Thoracic aorta (tissue), 2 donors: ENCODE measurements around the gene MRPS23. TPM values are rescaled to one million over a fixed set of nuclear protein-coding genes. Genes with fewer than 3 reads are reported as not detected.

Source experiments
- ATAC-seq: fragments of 150-250 bp; one replicate; pipeline ENCODE4 v1.8.0; 2017; ENCODE audit warnings: low read depth; ENCODE audit not compliant: insufficient number of reproducible peaks, low FRiP score
- DNase-seq: peaks from one replicate; pipeline ENCODE4 v3.0.0-alpha.2; 2020; ENCODE audit warnings: low spot score
- H3K27ac ChIP-seq, 2 donors: fragments of 200-600 bp; sonication (generic); 1 replicate in 1 of 2; 2 replicates in 1 of 2; pipeline ENCODE4 v1.5.1; 2016; ENCODE audit warnings: mild to moderate bottlenecking in 2 of 2, moderate library complexity in 2 of 2
- H3K27me3 ChIP-seq: fragments of 200-600 bp; sonication (generic); replicated peaks from 2 replicates; pipeline ENCODE4 v1.6.0; 2016; ENCODE audit warnings: mild to moderate bottlenecking; ENCODE audit not compliant: insufficient read depth
- H3K36me3 ChIP-seq: fragments of 200-600 bp; sonication (generic); one replicate; pipeline ENCODE4 v1.5.1; 2016
- H3K4me1 ChIP-seq, 2 donors: fragments of 200-600 bp; sonication (generic); 1 replicate in 1 of 2; 2 replicates in 1 of 2; pipeline versions ENCODE4 v1.5.1 to v1.6.0; 2016; ENCODE audit warnings: low read depth in 2 of 2, mild to moderate bottlenecking in 1 of 2; ENCODE audit not compliant: control insufficient read depth in 1 of 2
- H3K4me3 ChIP-seq: fragments of 200-600 bp; sonication (generic); 2 replicates; pipeline ENCODE4 v1.5.1; 2016; ENCODE audit warnings: mild to moderate bottlenecking
- H3K9me3 ChIP-seq: fragments of 200-600 bp; sonication (generic); 2 replicates; pipeline ENCODE4 v1.5.1; 2016
- CTCF ChIP-seq: fragments of 200-600 bp; sonication (generic); IDR thresholded peaks from one replicate; pipeline ENCODE4 v1.5.1; 2019; ENCODE audit warnings: antibody characterized with exemption
- total RNA-seq, 2 donors: library from RNA; depleted of rRNA; stranded (reverse); fragments of >200 nt; gene quantifications; one replicate each; pipeline versions ENCODE4 v1.1.0 to v1.2.3, GENCODE V29; 2016

The MRPS23 gene
- total RNA-seq, 2 donors from 2014 or later, result 16.2 to 16.6 TPM

- H3K4me3 ChIP-seq, result no peak overlapping the region
- H3K36me3 ChIP-seq, result no peaks in the 10 kb centered on the region
- no peaks in the 10 kb centered on the region for H3K27me3 ChIP-seq
- H3K27ac ChIP-seq, result no peak overlapping the region
- DNase-seq (no peak), ATAC-seq (no peak)
- no peaks in the 10 kb centered on the region for H3K9me3 ChIP-seq
- TF ChIP-seq CTCF, result no peak
- peaks cover 14 to 19% of the 10 kb centered on the region in 2 donors for H3K4me1 ChIP-seq
Measured at GRCh38 chr17:57809879-57810278, 40.0 kb downstream of the MRPS23 start.

GRCh38 chr17:57808882-57809281 is 41.0 kb downstream of the MRPS23 start:
- ATAC-seq (no peak), DNase-seq (no peak)
- H3K36me3 ChIP-seq, result no peaks in the 10 kb centered on the region
- no peak overlapping the region for H3K27ac ChIP-seq
- H3K27me3 ChIP-seq, result no peaks in the 10 kb centered on the region
- H3K4me1 ChIP-seq, result peaks cover 14 to 19% of the 10 kb centered on the region in 2 donors
- no peak for TF ChIP-seq CTCF
- H3K4me3 ChIP-seq, result no peak overlapping the region
- H3K9me3 ChIP-seq, result no peaks in the 10 kb centered on the region

- ATAC-seq, result no peak
- Histone ChIP-seq H3K4me1 (peaks cover 8 to 11% of the 10 kb centered on the region in 2 donors), H3K27ac (no peak overlapping the region), H3K4me3 (no peak overlapping the region), H3K9me3 (peaks cover 3% of the 10 kb centered on the region), H3K36me3 (no peaks in the 10 kb centered on the region), H3K27me3 (no peaks in the 10 kb centered on the region)
- no peak for TF ChIP-seq CTCF
- no peak for DNase-seq
Measured at GRCh38 chr17:57806167-57806830, 43.5 kb downstream of the MRPS23 start.

GRCh38 chr17:57803021-57803420 is 46.8 kb downstream of the MRPS23 start:
- Histone ChIP-seq H3K4me1 (no peaks in the 10 kb centered on the region), H3K4me3 (no peak overlapping the region), H3K27ac (no peak overlapping the region), H3K36me3 (no peaks in the 10 kb centered on the region), H3K9me3 (peaks cover 7% of the 10 kb centered on the region), H3K27me3 (no peaks in the 10 kb centered on the region)
- TF ChIP-seq CTCF, result no peak
- ATAC-seq (no peak), DNase-seq (no peak)

- H3K4me1 ChIP-seq, result no peaks in the 10 kb centered on the region
- H3K27me3 ChIP-seq, result no peaks in the 10 kb centered on the region
- H3K9me3 ChIP-seq, result peaks cover 7% of the 10 kb centered on the region
- ATAC-seq, result no peak
- no peak overlapping the region for H3K27ac ChIP-seq
- H3K36me3 ChIP-seq, result no peaks in the 10 kb centered on the region
- no peak for TF ChIP-seq CTCF
- DNase-seq, result no peak
- no peak overlapping the region for H3K4me3 ChIP-seq
Measured at GRCh38 chr17:57801044-57801711, 48.7 kb downstream of the MRPS23 start.
